DOHH2 (cell line): ENCODE data around the gene PLEKHG4.

Experiments
- H3F3A ChIP-seq: fragments of 200-600 bp; sonication (generic), shearing (Covaris generic); 2 replicates; pipeline ENCODE4 v1.6.0; 2016; ENCODE audit warnings: antibody characterized with exemption, mild to moderate bottlenecking; ENCODE audit not compliant: control insufficient read depth, insufficient read depth
- H3K27ac ChIP-seq: fragments of 200-600 bp; sonication (generic); 2 replicates; pipeline ENCODE4 v1.5.1; 2014; ENCODE audit warnings: low read depth, mild to moderate bottlenecking, low read length, moderate library complexity
- H3K27me3 ChIP-seq: fragments of 200-600 bp; sonication (generic); 2 replicates; pipeline ENCODE4 v1.6.1; 2014; ENCODE audit warnings: mild to moderate bottlenecking, low read length, mixed read lengths; ENCODE audit not compliant: control insufficient read depth
- H3K36me3 ChIP-seq: fragments of 200-600 bp; sonication (generic); 2 replicates; pipeline ENCODE4 v1.6.1; 2014; ENCODE audit warnings: mild to moderate bottlenecking, low read length, moderate library complexity, mixed read lengths; ENCODE audit not compliant: control insufficient read depth
- H3K4me1 ChIP-seq: fragments of 200-600 bp; sonication (generic); 2 replicates; pipeline ENCODE4 v1.6.1; 2014; ENCODE audit warnings: mild to moderate bottlenecking, low read length, mixed read lengths; ENCODE audit not compliant: control insufficient read depth
- H3K4me2 ChIP-seq: fragments of 200-600 bp; sonication (generic); 2 replicates; pipeline ENCODE4 v1.6.0; 2014; ENCODE audit warnings: mild to moderate bottlenecking, low read length, moderate library complexity
- H3K4me3 ChIP-seq: fragments of 200-600 bp; sonication (generic); 2 replicates; pipeline ENCODE4 v1.5.1; 2014; ENCODE audit warnings: mild to moderate bottlenecking, low read length, mixed read lengths
- H3K79me2 ChIP-seq: fragments of 200-600 bp; sonication (generic); 2 replicates; pipeline ENCODE4 v1.6.1; 2014; ENCODE audit warnings: mild to moderate bottlenecking, low read length, mixed read lengths; ENCODE audit not compliant: control insufficient read depth
- H3K9me2 ChIP-seq: fragments of 200-600 bp; sonication (generic); replicated peaks from 2 replicates; pipeline ENCODE4 v1.6.1; 2014; ENCODE audit warnings: mild to moderate bottlenecking, low read length, mixed read lengths; ENCODE audit not compliant: control insufficient read depth
- H3K9me3 ChIP-seq: fragments of 200-600 bp; sonication (generic); 2 replicates; pipeline ENCODE4 v1.6.1; 2014; ENCODE audit warnings: antibody characterized with exemption, low read length, mixed read lengths; ENCODE audit not compliant: control insufficient read depth, insufficient read depth
- H4K20me1 ChIP-seq: fragments of 200-600 bp; sonication (generic); 2 replicates; pipeline ENCODE4 v1.6.0; 2014; ENCODE audit warnings: low read depth, mild to moderate bottlenecking, antibody characterized with exemption, low read length, moderate library complexity; ENCODE audit not compliant: control insufficient read depth, insufficient read depth
- EZH2phosphoT487 ChIP-seq: fragments of 200-600 bp; sonication (generic); IDR thresholded peaks from 2 replicates; pipeline ENCODE4 v1.6.1; 2017; ENCODE audit warnings: borderline replicate concordance, mild to moderate bottlenecking, antibody characterized with exemption, low read length, moderate library complexity, mixed read lengths
- TF ChIP-seq, protein P1 (sequence below): fragments of 200-600 bp; sonication (generic); IDR thresholded peaks from one replicate; pipeline ENCODE4 v1.5.1; 2014; ENCODE audit warnings: antibody characterized with exemption, mild to moderate bottlenecking, low read depth, low read length; ENCODE audit not compliant: poor library complexity, severe bottlenecking

PLEKHG4 gene

DNA sequence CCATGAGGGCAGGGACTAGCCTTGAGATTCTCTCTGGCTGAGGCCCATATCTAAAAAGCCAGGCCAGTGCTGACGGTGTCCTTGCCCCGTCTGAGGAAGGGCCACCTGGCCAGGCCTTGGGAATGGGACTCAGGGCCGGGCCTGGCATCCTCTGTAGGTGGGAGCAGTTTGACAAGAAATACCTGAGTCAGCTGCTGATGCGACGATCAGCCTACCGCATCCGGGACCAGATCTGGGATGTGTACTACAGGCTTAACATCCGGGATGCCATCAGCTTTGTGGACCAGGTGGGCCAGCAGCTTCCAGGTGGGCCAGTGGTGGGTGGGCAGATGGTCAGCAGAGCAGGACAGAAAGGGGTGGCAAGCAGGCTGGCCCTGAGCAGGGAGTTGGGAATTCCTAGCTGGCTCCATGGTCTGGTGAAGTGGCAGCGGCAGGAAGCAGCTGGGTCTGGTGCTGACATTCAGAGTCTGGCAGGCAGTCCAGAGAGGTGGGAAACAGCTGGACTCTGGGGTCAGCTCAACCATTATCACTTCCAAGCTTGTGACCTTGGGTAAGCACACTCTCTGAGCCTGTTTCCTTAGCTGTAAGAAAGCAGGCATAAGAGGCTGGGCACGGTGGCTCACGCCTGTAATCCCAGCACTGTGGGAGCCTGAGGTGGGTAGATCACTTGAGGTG is 21.0 kb upstream of the PLEKHG4 start:
- Histone ChIP-seq H3K27me3 (peaks cover 11% of the 10 kb centered on the region), H3K4me3 (no peak overlapping the region), H3K9me2 (no peaks in the 10 kb centered on the region), H3K4me1 (no peaks in the 10 kb centered on the region), H3K9me3 (no peaks in the 10 kb centered on the region), H3K36me3 (no peaks in the 10 kb centered on the region), H3K27ac (no peak overlapping the region), H3F3A (no peaks in the 10 kb centered on the region), H4K20me1 (no peaks in the 10 kb centered on the region), H3K79me2 (no peaks in the 10 kb centered on the region), H3K4me2 (no peak overlapping the region)
- TF ChIP-seq EZH2phosphoT487, result no peak
- TF ChIP-seq, protein P1, sequence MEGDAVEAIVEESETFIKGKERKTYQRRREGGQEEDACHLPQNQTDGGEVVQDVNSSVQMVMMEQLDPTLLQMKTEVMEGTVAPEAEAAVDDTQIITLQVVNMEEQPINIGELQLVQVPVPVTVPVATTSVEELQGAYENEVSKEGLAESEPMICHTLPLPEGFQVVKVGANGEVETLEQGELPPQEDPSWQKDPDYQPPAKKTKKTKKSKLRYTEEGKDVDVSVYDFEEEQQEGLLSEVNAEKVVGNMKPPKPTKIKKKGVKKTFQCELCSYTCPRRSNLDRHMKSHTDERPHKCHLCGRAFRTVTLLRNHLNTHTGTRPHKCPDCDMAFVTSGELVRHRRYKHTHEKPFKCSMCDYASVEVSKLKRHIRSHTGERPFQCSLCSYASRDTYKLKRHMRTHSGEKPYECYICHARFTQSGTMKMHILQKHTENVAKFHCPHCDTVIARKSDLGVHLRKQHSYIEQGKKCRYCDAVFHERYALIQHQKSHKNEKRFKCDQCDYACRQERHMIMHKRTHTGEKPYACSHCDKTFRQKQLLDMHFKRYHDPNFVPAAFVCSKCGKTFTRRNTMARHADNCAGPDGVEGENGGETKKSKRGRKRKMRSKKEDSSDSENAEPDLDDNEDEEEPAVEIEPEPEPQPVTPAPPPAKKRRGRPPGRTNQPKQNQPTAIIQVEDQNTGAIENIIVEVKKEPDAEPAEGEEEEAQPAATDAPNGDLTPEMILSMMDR, result no peak

DNA sequence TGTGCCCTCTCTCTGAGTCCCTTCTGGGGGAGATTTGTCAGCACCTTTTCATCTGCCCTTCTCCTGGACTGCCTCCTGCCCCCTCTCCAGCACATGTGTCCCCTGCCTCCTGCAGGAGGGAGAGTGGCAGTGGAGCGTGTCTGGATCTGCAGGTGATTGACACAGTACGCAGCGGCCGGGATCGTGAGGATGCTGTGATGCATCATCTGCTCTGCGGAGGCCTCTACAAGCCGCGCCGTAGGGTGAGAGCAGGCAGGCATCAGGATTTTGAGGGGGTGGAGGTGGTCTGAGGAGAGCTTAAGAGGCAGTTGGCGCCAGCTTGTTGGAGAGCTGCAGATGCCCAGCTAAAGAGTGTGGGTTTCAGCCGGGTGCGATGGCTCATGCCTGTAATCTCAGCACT is 19.6 kb upstream of the PLEKHG4 start:
- H3K36me3 ChIP-seq, result no peaks in the 10 kb centered on the region
- H3K9me2 ChIP-seq, result no peaks in the 10 kb centered on the region
- no peaks in the 10 kb centered on the region for H4K20me1 ChIP-seq
- no peaks in the 10 kb centered on the region for H3K4me1 ChIP-seq
- H3K4me2 ChIP-seq, result no peak overlapping the region
- H3K79me2 ChIP-seq, result no peaks in the 10 kb centered on the region
- H3F3A ChIP-seq, result no peaks in the 10 kb centered on the region
- H3K4me3 ChIP-seq, result no peak overlapping the region
- H3K9me3 ChIP-seq, result no peaks in the 10 kb centered on the region
- H3K27ac ChIP-seq, result no peak overlapping the region
- TF ChIP-seq EZH2phosphoT487, result no peak
- TF ChIP-seq, protein P1, result no peak
- H3K27me3 ChIP-seq, result peaks cover 23% of the 10 kb centered on the region

DNA sequence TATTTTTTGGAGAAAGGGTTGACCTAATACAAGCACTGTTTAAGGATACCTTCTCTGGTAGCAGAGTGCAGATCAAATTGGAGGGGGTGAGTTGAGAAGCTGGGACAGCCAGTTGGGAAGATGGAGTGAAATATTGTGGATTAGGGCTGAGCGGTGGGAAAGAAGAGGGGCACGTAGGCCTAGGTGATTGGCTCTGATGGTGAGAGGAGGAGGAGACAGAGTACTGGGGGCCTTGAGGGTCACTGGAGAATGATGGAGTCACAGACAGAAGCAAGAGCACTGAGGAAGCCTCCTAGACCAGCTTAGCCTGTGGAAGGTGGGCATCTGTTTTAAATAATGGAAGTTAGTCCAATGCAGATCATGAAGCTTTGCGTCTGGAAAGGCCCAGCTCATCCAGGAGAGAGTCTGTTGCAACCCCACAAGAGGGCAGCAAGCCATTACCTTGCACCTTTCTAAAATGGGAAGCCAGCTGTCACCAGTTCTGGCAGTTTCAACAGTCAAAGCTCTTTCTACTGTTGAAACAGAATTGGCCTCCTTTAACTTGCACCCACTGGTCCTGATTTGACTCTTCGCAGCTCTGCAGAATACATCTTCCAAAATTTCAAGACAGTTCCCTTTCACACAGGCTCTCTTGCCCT is 18.8 kb upstream of the PLEKHG4 start:
- Histone ChIP-seq H3K36me3 (no peaks in the 10 kb centered on the region), H3F3A (no peaks in the 10 kb centered on the region), H3K4me1 (no peaks in the 10 kb centered on the region), H3K79me2 (no peaks in the 10 kb centered on the region), H3K27me3 (peaks cover 24% of the 10 kb centered on the region), H3K4me3 (no peak overlapping the region), H4K20me1 (no peaks in the 10 kb centered on the region), H3K4me2 (no peak overlapping the region), H3K9me2 (no peaks in the 10 kb centered on the region), H3K9me3 (no peaks in the 10 kb centered on the region), H3K27ac (no peak overlapping the region)
- TF ChIP-seq, protein P1, result peak; percentile 64
- TF ChIP-seq EZH2phosphoT487, result no peak
